AG09309 (cell line): ENCODE data around the gene TMCO4.
"Not testable (repeated sequence)": the region's sequence is repeated elsewhere in the genome, so short reads cannot be mapped to it uniquely, and the experiment has no call there.

Experiments used
- DNase-seq: peaks from one replicate; pipeline ENCODE4 v3.0.0-alpha.2; 2010; ENCODE audit warnings: low read depth
- H3K4me3 ChIP-seq: 2 replicates; pipeline ENCODE4 v1.5.1; 2011; ENCODE audit warnings: mild to moderate bottlenecking, low read depth, low read length, moderate library complexity; ENCODE audit not compliant: control insufficient read depth
- TF ChIP-seq, protein P1 (sequence below): IDR thresholded peaks from 2 replicates; pipeline ENCODE4 v1.5.1; 2011; ENCODE audit warnings: mild to moderate bottlenecking, low read depth, low read length, inconsistent platforms; ENCODE audit not compliant: insufficient read depth, control insufficient read depth; ENCODE audit errors: missing control alignments

Gene TMCO4

DNA sequence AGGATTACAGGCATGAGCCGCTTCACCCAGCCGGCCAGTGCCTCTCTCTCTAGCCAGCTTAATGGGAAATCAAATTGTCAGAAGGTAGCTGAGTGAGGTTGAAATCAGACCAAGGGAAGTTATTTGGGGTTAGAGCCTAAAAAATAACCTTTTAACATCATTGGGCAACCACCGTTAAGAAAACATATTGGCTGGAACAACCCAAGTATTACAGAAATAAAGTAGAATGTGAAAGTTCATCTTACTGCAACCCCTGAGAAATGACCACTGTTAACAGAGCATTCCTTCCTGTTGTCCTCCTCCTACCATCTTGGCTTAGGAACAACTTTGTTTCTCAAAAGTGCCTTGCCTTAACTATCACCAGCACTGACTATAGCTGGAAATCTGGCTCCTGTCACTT is 18.6 kb upstream of the TMCO4 start:
- DNase-seq, result no peak
- H3K4me3 ChIP-seq, result no peak overlapping the region
- TF ChIP-seq, protein P1, sequence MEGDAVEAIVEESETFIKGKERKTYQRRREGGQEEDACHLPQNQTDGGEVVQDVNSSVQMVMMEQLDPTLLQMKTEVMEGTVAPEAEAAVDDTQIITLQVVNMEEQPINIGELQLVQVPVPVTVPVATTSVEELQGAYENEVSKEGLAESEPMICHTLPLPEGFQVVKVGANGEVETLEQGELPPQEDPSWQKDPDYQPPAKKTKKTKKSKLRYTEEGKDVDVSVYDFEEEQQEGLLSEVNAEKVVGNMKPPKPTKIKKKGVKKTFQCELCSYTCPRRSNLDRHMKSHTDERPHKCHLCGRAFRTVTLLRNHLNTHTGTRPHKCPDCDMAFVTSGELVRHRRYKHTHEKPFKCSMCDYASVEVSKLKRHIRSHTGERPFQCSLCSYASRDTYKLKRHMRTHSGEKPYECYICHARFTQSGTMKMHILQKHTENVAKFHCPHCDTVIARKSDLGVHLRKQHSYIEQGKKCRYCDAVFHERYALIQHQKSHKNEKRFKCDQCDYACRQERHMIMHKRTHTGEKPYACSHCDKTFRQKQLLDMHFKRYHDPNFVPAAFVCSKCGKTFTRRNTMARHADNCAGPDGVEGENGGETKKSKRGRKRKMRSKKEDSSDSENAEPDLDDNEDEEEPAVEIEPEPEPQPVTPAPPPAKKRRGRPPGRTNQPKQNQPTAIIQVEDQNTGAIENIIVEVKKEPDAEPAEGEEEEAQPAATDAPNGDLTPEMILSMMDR, result no peak

DNA sequence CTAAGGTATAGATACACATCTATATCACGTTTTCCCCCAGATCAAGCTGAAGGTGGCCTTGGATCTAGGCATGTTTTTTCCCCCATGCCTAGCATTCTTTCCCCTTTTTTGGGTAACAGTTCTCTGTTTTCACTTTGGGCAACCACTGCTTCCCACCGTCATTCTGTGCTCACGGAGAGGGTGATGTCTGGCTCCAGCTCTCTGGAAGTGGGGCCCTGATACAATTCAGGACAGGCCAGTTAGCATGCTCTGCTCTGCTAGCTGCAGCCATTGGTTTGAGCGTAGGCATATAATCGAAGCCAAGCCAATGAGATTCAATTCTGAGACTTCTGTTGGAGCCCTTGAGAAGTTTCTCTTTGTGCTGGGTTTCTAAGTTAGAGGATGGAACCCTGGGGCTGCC is 17.4 kb upstream of the TMCO4 start:
- H3K4me3 ChIP-seq, result no peak overlapping the region
- no peak for DNase-seq
- TF ChIP-seq, protein P1, result no peak

DNA sequence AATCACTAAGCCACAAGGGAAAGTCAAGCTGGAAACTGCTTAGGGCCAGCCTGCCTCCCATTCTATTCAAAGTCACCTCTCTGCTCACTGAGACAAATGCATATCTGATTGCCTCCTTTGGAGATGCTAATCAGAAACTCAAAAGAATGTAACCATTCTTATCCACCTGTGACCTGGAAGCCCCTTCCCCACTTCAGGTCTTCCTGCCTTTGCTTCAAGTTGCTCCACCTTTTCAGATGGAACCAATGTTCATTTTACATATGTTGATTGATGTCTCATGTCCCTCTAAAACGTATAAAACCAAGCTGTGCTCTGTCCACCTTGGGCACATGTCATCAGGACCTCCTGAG is 17.0 kb upstream of the TMCO4 start:
- DNase-seq, H3K4me3 ChIP-seq: not testable (repeated sequence)

DNA sequence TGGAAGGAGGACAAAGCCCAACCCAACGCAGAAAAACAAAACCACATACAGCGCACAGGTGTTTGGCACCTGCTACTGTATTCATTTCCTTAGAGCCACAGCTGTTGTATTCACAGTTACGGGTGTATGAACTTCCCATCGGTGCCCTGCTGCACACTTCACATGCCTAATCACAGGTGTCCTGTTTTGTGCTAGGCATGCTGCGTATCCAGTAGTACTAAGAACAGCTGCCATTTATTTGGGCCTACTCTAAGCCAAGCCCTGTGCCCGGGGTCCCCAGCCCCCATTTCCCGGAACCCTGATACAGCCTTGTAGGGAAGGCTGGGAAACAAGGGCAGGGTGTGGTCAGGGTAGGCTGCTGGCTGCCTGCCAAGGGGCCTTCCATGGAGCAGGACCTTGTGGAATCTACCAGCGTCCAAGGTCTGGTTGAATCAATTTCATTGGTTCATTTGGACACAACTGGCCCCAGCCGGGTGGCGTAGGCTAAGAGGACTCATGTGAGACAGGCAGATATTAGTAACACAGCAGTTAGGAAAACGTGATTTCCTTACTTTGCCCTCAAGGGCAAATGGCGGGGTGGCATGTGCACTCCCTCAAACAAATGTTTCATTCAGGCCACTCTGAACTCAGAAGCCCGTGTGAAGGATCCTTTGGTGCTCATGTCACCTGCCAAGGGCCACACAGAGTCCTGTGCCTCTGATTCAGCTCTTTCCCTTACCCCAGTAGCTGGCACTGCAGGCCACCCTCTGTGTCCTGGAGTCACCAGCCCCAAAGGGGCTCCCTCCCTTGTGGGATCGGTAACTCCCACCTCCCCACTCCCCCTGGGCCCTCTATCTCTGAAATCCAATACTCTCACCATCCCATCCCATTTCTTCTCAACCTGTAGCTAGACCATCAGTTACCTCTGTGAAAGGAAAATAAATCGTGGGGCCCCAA is 16.4 kb upstream of the TMCO4 start:
- DNase-seq, result no peak
- TF ChIP-seq, protein P1, result no peak
- H3K4me3 ChIP-seq, result no peak overlapping the region

DNA sequence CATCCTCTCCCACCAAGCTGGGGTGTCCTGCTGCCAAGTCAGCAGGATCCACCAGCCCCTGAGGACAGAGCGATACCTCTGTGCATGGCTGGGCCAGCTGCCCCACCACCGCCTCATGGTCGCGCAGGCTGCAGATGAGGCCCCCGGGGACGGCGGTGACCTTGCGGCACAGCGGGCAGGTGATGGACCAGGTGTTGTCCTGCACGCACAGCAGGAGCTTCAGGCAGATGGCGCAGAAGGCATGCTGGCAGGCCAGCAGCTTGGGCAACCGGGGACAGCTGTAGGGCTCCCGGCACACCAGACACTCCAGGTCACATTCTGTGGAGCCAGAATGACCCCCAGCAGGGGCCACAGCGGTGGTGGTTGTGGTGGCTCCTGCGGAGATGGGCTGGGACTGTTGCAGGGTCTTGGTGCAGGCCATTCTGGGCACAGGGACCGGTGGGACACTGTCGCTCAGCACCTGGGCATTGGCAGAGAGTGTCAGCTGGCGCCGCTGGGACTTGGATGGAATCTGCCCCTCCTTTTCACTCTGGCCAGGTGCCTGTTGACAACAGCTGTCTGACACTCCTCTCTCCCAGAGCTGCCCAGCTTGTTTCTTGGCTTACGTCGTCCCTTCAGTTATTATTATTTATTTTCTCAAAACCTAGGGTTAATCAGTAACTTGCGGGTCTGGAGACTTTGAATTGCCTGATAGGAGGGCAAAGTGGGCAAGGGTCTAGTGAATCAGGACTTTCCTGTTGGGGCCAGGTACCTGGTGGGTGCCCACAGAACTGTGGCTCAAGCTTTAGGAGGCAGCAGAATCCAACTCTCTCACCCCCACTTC is 15.2 kb upstream of the TMCO4 start, which contains the start of gene RNF186:
RNF186 (minus strand) TSS at position 603 of the 823 bp plus-strand sequence; CDS start at position 421, 182 bp downstream.
- no peak for DNase-seq
- no peak within 1 kb of the TSS for H3K4me3 ChIP-seq
- TF ChIP-seq, protein P1, result no peak

DNA sequence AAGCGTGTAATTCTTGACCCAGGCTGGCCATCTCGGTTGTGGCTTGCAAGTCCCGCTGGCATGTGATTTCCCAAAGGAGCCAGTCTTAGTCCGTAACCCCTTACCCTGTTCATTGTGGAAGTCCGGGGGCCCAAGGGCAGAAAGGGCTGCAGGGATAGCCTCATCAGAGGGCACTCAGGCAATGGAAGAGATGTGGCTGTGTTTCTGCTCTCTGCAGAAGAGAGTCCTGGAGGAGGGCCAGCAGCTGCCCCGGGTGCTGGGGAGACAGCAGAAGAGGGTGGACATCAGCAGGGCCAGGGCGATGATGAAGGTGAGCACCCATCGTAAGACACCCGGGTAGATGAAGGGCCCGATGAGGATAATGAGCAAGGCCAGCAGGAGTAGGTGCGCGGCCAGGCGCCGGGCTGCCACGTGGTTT is 14.5 kb upstream of the TMCO4 start:
- H3K4me3 ChIP-seq, result no peak overlapping the region
- TF ChIP-seq, protein P1, result no peak
- no peak for DNase-seq

DNA sequence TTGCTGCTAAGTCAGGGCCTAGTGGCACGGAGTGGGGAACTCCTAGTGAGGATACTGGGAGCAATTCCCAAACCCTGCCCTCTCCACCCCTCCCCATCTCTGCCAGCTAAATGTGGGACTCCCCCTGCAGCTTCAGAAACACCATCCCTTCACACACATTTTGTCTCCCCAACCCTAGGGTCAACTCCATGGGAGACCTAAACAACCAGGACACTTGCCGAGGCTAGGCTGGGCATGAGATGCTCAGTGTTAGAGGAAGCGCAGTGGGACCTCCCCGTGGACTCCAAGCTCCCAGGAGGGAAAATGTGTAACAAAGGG is 13.9 kb upstream of the TMCO4 start:
- no peak for DNase-seq
- TF ChIP-seq, protein P1, result no peak
- no peak overlapping the region for H3K4me3 ChIP-seq
